SU-DHL-6 (cell line): ENCODE measurements around the gene CHERP.

Experiments used
- EZH2phosphoT487 ChIP-seq: fragments of 200-600 bp; sonication (generic), shearing (Covaris generic); conservative IDR thresholded peaks from 2 replicates; pipeline ENCODE4 v1.6.1; 2018; ENCODE audit warnings: mild to moderate bottlenecking, antibody characterized with exemption, low read length, moderate library complexity, mixed read lengths
- TF ChIP-seq, protein P1 (sequence below): fragments of 200-600 bp; sonication (generic); IDR thresholded peaks from one replicate; pipeline ENCODE4 v1.5.1; 2017; ENCODE audit warnings: antibody characterized with exemption, mild to moderate bottlenecking, low read length, moderate library complexity; ENCODE audit not compliant: insufficient read depth, poor library complexity, severe bottlenecking

DNA sequence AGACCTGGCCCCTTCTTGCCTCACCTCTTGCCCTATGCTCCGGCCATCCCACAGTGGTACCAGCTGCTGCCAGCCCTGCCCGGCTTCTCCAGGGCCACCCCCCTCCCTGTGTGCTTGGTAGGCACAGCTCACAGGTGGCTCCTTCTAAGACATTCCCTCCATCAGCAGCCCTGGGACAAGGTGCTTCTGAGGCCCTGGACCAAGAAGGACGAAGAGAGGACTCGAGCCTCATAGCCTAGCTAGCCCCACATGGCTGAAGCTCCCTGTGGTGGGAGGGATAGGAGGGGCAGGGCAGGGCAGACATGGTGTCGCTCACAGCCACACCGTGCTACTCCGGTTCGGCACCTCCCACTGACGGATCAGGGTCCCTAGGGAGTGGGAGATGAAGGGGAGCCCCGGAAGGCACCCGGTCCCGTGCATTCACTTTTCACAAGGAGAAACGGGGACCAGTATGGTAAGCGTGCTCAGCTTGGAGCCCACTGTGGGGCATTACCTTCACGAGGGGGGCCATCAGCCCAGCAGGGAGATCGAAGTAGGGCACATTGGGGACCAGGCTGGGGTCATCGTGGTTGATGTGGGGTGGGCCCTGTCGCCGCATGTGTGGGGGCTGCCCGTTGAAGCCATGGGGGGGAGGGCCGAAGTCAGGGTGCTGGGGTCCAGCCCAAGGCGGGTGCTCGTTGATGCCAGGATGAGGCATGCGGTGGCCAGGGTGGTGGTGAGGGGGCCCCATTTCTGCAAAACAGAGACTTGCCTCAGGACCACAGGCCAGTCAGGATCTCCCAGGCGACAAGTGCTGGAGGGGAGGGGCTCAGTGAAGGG, 19.5 kb downstream of the CHERP start:
- TF ChIP-seq, protein P1, sequence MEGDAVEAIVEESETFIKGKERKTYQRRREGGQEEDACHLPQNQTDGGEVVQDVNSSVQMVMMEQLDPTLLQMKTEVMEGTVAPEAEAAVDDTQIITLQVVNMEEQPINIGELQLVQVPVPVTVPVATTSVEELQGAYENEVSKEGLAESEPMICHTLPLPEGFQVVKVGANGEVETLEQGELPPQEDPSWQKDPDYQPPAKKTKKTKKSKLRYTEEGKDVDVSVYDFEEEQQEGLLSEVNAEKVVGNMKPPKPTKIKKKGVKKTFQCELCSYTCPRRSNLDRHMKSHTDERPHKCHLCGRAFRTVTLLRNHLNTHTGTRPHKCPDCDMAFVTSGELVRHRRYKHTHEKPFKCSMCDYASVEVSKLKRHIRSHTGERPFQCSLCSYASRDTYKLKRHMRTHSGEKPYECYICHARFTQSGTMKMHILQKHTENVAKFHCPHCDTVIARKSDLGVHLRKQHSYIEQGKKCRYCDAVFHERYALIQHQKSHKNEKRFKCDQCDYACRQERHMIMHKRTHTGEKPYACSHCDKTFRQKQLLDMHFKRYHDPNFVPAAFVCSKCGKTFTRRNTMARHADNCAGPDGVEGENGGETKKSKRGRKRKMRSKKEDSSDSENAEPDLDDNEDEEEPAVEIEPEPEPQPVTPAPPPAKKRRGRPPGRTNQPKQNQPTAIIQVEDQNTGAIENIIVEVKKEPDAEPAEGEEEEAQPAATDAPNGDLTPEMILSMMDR = no peak
- no peak for TF ChIP-seq EZH2phosphoT487
